ENCODE measurements around the gene LRRN4CL. TPM values are rescaled to one million over a fixed set of nuclear protein-coding genes. Genes with fewer than 3 reads are reported as not detected.
"Not testable (repeated sequence)": the region's sequence is repeated elsewhere in the genome, so short reads cannot be mapped to it uniquely, and the experiment has no call there.

Gene LRRN4CL
- total and polyA plus RNA-seq, 8 donors, result 1.6 to 20.0 (median 5.8) TPM

DNA sequence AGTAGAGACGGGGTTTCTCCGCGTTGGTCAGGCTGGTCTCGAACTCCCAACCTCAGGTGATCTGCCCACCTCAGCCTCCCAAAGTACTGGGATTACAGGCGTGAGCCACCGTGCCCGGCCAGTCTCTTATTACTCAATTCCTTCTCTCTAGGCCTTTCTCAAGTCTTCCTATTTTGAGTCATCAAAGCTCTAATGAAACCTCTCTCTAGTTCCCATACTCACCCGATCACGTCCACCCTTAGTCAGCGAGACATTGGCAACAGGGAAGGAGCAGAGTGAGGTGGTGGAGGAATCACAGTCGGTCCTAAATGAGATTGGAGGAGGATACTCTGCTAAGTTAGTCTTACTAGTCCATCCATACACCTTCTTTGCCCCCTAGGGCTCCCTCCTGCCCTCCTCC, 12.9 kb upstream of the LRRN4CL start:
- Histone ChIP-seq H3K9me3 (no peaks in the 10 kb centered on the region), H3K4me1 (peaks cover 20 to 26% (median 23%) of the 10 kb centered on the region in 4 donors), H3K4me3 (no peak overlapping the region), H3K27me3 (no peaks in the 10 kb centered on the region), H3K27ac (no peak overlapping the region), H3K36me3 (peaks cover 0 to 27% (median 21%) of the 10 kb centered on the region in 4 donors)
- WGBS, 5 donors, result 82 to 92% (median 90%) methylated on average over 9 to 11 of the region's 11 CpGs
- intact Hi-C loops (cut with DNase I; ENCODE audit: low total_unique reads), result no loop called here
- TF ChIP-seq POLR2AphosphoS5 (IDR thresholded peaks at IDR 0.05) (no peak), EP300 (IDR thresholded peaks at IDR 0.05) (no peak), POLR2A (IDR thresholded peaks at IDR 0.05) (no peak), CTCF (IDR thresholded peaks at IDR 0.05) (no peak)
- DNase-seq, result no peak

- H3K27ac ChIP-seq, result no peak overlapping the region
- H3K27me3 ChIP-seq, result no peaks in the 10 kb centered on the region
- TF ChIP-seq CTCF (IDR thresholded peaks at IDR 0.05) (peak in 5 of 7 experiments; percentile 51 to 79 (median 71)), EP300 (IDR thresholded peaks at IDR 0.05) (no peak), POLR2A (IDR thresholded peaks at IDR 0.05) (no peak), POLR2AphosphoS5 (IDR thresholded peaks at IDR 0.05) (peak in 1 of 3 donors; percentile 66)
Measured at GRCh38 chr11:62694455-62695167, 5.3 kb upstream of the LRRN4CL start.

GRCh38 chr11:62693624-62694023, 4.3 kb upstream of the LRRN4CL start:
- intact Hi-C loops (cut with DNase I; ENCODE audit: low total_unique reads), result loop anchor here (10.0 kb wide), 1 partner anchor 299 kb away; no protein-coding TSS in a partner anchor
- not testable (repeated sequence) for H3K9me3 ChIP-seq, H3K27ac ChIP-seq, H3K4me3 ChIP-seq, DNase-seq, H3K27me3 ChIP-seq
- Histone ChIP-seq H3K36me3 (peaks cover 31 to 50% (median 49%) of the 10 kb centered on the region in 4 donors), H3K4me1 (peaks cover 0 to 10% (median 4%) of the 10 kb centered on the region in 4 donors)
- 75 to 89% (median 83%) methylated on average over 4 of the region's 4 CpGs for WGBS, 5 donors

More at GRCh38 chr11:62694455-62695167, 5.3 kb upstream of the LRRN4CL start:
- DNase-seq, result peak; percentile 85 to 92
- H3K4me1 ChIP-seq, result peaks cover 0 to 9% (median 4%) of the 10 kb centered on the region in 4 donors
- 44 to 55% (median 50%) methylated on average over 14 of the region's 14 CpGs for WGBS, 5 donors
- no peak overlapping the region for H3K4me3 ChIP-seq
- intact Hi-C loops (cut with DNase I; ENCODE audit: low total_unique reads), result loop anchor here (10.0 kb wide), 1 partner anchor 300 kb away; no protein-coding TSS in a partner anchor
- no peaks in the 10 kb centered on the region for H3K9me3 ChIP-seq
- peaks cover 31 to 50% (median 49%) of the 10 kb centered on the region in 4 donors for H3K36me3 ChIP-seq

- no peak for TF ChIP-seq POLR2A (IDR thresholded peaks at IDR 0.05)
- no peak for TF ChIP-seq EP300 (IDR thresholded peaks at IDR 0.05)
- no peak for TF ChIP-seq POLR2AphosphoS5 (IDR thresholded peaks at IDR 0.05)
- TF ChIP-seq CTCF (IDR thresholded peaks at IDR 0.05), result no peak
- Histone ChIP-seq H3K4me1 (peaks cover 8 to 13% (median 10%) of the 10 kb centered on the region in 4 donors), H3K4me3 (peak overlapping the region; percentile 36 to 46 (median 39))
Measured at GRCh38 chr11:62688491-62688890, 839 bp downstream of the LRRN4CL start.

More at GRCh38 chr11:62688491-62688890, 839 bp downstream of the LRRN4CL start:
- DNase-seq, result no peak
- Histone ChIP-seq H3K36me3 (peaks cover 31 to 39% (median 37%) of the 10 kb centered on the region in 4 donors), H3K9me3 (no peaks in the 10 kb centered on the region), H3K27ac (peak overlapping the region in 4 of 5 donors; percentile 57 to 78 (median 70)), H3K27me3 (peaks cover 0 to 15% (median 10%) of the 10 kb centered on the region in 3 donors)
- intact Hi-C loops (cut with DNase I; ENCODE audit: low total_unique reads), result no loop called here
- WGBS, 5 donors, result 23 to 36% (median 30%) methylated on average over 1 of the region's 1 CpG
